GM19035 (cell line): ENCODE data around the gene PDZD4.

Source experiments
- ATAC-seq: cut with Tn5 transposase; IDR thresholded peaks from one replicate; pipeline ENCODE4 v1.9.1; 2021; ENCODE audit not compliant: unreplicated experiment

The PDZD4 gene

GRCh38 chrX:153763298-153763932 lies 66.9 kb downstream of the PDZD4 start:
- no peak for ATAC-seq

GRCh38 chrX:153762626-153763173 lies 67.6 kb downstream of the PDZD4 start:
- no peak for ATAC-seq

DNA sequence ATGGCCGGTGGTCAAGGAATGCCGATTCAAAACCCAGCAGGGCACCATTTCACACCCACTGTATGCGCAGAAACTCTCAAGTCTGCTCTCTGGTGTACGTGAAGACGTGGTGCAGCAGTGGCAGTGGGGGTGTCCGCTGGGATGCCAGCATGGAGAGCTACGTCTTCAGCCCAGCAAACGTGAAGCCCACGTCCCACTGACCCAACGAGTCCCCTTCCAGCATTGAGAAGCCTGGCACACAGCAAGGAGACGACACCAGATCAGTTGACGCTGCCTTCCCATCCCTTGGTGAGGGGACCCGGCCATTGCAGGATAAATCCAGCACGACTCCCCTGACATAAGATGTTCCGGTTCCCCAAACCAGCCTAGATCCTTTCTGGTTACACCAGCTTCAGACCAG lies 68.5 kb downstream of the PDZD4 start:
- no peak for ATAC-seq

- ATAC-seq = no peak
These were observed 75.2 kb downstream of the PDZD4 start for GRCh38 chrX:153755136-153755535.
